ENCODE results near the gene ABCA12. TPM values are rescaled to one million over a fixed set of nuclear protein-coding genes. Genes with fewer than 3 reads are reported as not detected.

Gene ABCA12
- total RNA-seq, 2 donors from 2014 or later, result 0.07 TPM; not detected in 1

GRCh38 chr2:215084080-215084479 is 54.3 kb downstream of the ABCA12 start:
- no peaks in the 10 kb centered on the region for H3K27me3 ChIP-seq (ENCODE audit: control insufficient read depth, insufficient read depth, low read length, poor library complexity, severe bottlenecking)
- H3K27ac ChIP-seq (ENCODE audit: low read depth, low read length), result no peak overlapping the region
- Mint-ChIP-seq H3K4me3 (no peak overlapping the region), H3K27me3 (ENCODE audit: insufficient read depth) (no peaks in the 10 kb centered on the region), H3K27ac (no peak overlapping the region), H3K9me3 (no peaks in the 10 kb centered on the region), H3K4me1 (no peaks in the 10 kb centered on the region), H3K36me3 (ENCODE audit: low read depth) (no peaks in the 10 kb centered on the region)
- 94% methylated on average over 5 of the region's 5 CpGs for WGBS, 2 experiments (ENCODE audit: insufficient coverage in 1 of 2, insufficient read length in 1 of 2)
- H3K4me3 ChIP-seq (ENCODE audit: low read length), result no peak overlapping the region
- no peaks in the 10 kb centered on the region for H3K36me3 ChIP-seq (ENCODE audit: control insufficient read depth, insufficient read depth, low read length)
- no peak for DNase-seq
- H3K4me1 ChIP-seq (ENCODE audit: control insufficient read depth, insufficient read depth, low read length), result no peaks in the 10 kb centered on the region
- no peak overlapping the region for H3K9ac ChIP-seq (ENCODE audit: extremely low read depth, low read length, poor library complexity, severe bottlenecking)
- no peak for TF ChIP-seq CTCF (conservative IDR thresholded peaks at IDR 0.05)
- H3K9me3 ChIP-seq (ENCODE audit: control insufficient read depth, low read length), result no peaks in the 10 kb centered on the region

GRCh38 chr2:215083146-215083545 is 55.3 kb downstream of the ABCA12 start:
- Histone ChIP-seq H3K27me3 (ENCODE audit: control insufficient read depth, insufficient read depth, low read length, poor library complexity, severe bottlenecking) (no peaks in the 10 kb centered on the region), H3K4me1 (ENCODE audit: control insufficient read depth, insufficient read depth, low read length) (no peaks in the 10 kb centered on the region), H3K4me3 (ENCODE audit: low read length) (no peak overlapping the region), H3K27ac (ENCODE audit: low read depth, low read length) (no peak overlapping the region), H3K9me3 (ENCODE audit: control insufficient read depth, low read length) (no peaks in the 10 kb centered on the region), H3K9ac (ENCODE audit: extremely low read depth, low read length, poor library complexity, severe bottlenecking) (no peak overlapping the region), H3K36me3 (ENCODE audit: control insufficient read depth, insufficient read depth, low read length) (no peaks in the 10 kb centered on the region)
- Mint-ChIP-seq H3K9me3 (no peaks in the 10 kb centered on the region), H3K36me3 (ENCODE audit: low read depth) (no peaks in the 10 kb centered on the region), H3K27ac (no peak overlapping the region), H3K4me1 (peaks cover 3% of the 10 kb centered on the region), H3K4me3 (no peak overlapping the region), H3K27me3 (ENCODE audit: insufficient read depth) (no peaks in the 10 kb centered on the region)
- no peak for DNase-seq
- no peak for TF ChIP-seq CTCF (conservative IDR thresholded peaks at IDR 0.05)
- WGBS, 2 experiments (ENCODE audit: insufficient coverage in 1 of 2, insufficient read length in 1 of 2), result 83 to 87% methylated on average over 2 to 3 of the region's 4 CpGs

GRCh38 chr2:215082446-215082845 is 56.0 kb downstream of the ABCA12 start:
- Histone ChIP-seq H3K9ac (ENCODE audit: extremely low read depth, low read length, poor library complexity, severe bottlenecking) (no peak overlapping the region), H3K9me3 (ENCODE audit: control insufficient read depth, low read length) (no peaks in the 10 kb centered on the region), H3K4me3 (ENCODE audit: low read length) (no peak overlapping the region), H3K27ac (ENCODE audit: low read depth, low read length) (no peak overlapping the region), H3K36me3 (ENCODE audit: control insufficient read depth, insufficient read depth, low read length) (no peaks in the 10 kb centered on the region), H3K27me3 (ENCODE audit: control insufficient read depth, insufficient read depth, low read length, poor library complexity, severe bottlenecking) (no peaks in the 10 kb centered on the region), H3K4me1 (ENCODE audit: control insufficient read depth, insufficient read depth, low read length) (no peaks in the 10 kb centered on the region)
- DNase-seq, result no peak
- Mint-ChIP-seq H3K4me3 (no peak overlapping the region), H3K27ac (no peak overlapping the region), H3K9me3 (no peaks in the 10 kb centered on the region), H3K4me1 (peaks cover 5% of the 10 kb centered on the region), H3K36me3 (ENCODE audit: low read depth) (no peaks in the 10 kb centered on the region), H3K27me3 (ENCODE audit: insufficient read depth) (no peaks in the 10 kb centered on the region)
- no peak for TF ChIP-seq CTCF (conservative IDR thresholded peaks at IDR 0.05)

Measured in endodermal cell (in vitro differentiated cells).